Prostate gland (tissue), 2 donors: Measurements from ENCODE around the gene CCDC61.

Experiments
- POLR2A ChIP-seq: fragments of 450-650 bp; IDR thresholded peaks from one replicate; pipeline ENCODE4 v1.6.1; 2016; ENCODE audit warnings: antibody characterized with exemption, mild to moderate bottlenecking
- POLR2AphosphoS5 ChIP-seq: sonication (generic); formaldehyde crosslinking; IDR thresholded peaks from one replicate; pipeline ENCODE4 v1.6.1; 2017; ENCODE audit warnings: antibody characterized with exemption
- TF ChIP-seq, protein P1 (sequence below), 4 experiments: fragments of 200-600 bp in 2 of 4; fragments of 450-650 bp in 2 of 4; sonication (generic) in 2 of 4; IDR thresholded peaks; 1 replicate in 3 of 4; 2 replicates in 1 of 4; pipeline ENCODE4 v1.5.1; 2016 to 2019; ENCODE audit warnings: antibody characterized with exemption in 4 of 4, mild to moderate bottlenecking in 2 of 4, moderate library complexity in 2 of 4

DNA sequence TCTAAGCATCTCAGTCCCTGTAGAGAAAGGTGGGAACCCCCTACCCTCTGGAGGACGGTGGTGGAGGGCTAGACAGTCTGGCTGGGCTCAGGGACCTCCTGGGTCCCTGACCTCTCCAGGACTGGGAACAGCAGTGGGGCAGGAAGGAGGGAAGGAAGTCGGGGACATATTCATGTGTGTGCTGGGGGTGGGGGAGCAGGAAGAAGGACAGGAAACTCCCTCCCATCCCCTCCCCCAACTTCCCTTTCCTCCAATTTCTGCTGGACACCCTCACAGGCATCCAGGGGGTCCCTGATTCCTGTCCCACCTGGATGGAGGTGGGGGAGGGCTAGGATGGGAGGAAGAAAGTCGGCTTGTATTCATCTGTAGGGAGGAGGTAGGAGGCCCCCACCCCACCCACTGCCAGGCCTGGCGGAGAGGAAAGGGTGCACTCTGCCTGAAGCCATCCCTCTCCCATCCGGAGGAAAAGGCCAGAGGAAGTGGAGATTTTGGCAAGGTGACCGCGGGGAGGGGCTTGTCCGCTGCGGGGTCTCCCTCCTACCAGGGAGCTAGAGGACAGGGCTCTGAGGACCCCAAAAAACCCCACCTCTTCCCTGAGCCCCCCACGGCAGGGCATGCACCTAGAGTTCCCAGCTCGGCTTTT is 23.9 kb upstream of the CCDC61 start:
- TF ChIP-seq, protein P1, sequence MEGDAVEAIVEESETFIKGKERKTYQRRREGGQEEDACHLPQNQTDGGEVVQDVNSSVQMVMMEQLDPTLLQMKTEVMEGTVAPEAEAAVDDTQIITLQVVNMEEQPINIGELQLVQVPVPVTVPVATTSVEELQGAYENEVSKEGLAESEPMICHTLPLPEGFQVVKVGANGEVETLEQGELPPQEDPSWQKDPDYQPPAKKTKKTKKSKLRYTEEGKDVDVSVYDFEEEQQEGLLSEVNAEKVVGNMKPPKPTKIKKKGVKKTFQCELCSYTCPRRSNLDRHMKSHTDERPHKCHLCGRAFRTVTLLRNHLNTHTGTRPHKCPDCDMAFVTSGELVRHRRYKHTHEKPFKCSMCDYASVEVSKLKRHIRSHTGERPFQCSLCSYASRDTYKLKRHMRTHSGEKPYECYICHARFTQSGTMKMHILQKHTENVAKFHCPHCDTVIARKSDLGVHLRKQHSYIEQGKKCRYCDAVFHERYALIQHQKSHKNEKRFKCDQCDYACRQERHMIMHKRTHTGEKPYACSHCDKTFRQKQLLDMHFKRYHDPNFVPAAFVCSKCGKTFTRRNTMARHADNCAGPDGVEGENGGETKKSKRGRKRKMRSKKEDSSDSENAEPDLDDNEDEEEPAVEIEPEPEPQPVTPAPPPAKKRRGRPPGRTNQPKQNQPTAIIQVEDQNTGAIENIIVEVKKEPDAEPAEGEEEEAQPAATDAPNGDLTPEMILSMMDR (IDR thresholded peaks at IDR 0.05), result no peak
- TF ChIP-seq POLR2AphosphoS5, result no peak
- TF ChIP-seq POLR2A, result no peak
